Testis (tissue), 2 donors: ENCODE results near the gene NID1.

Source experiments
- POLR2A ChIP-seq: fragments of 450-650 bp; IDR thresholded peaks from one replicate; pipeline ENCODE4 v1.6.1; 2017; ENCODE audit warnings: antibody characterized with exemption, mild to moderate bottlenecking, moderate library complexity
- TF ChIP-seq, protein P1 (sequence below), 3 experiments: fragments of 450-650 bp in 2 of 3; fragments of 200-600 bp in 1 of 3; sonication (generic) in 1 of 3; IDR thresholded peaks; one replicate each; pipeline ENCODE4 v1.5.1; 2016 to 2019; ENCODE audit warnings: antibody characterized with exemption in 3 of 3, mild to moderate bottlenecking in 2 of 3, moderate library complexity in 1 of 3

DNA sequence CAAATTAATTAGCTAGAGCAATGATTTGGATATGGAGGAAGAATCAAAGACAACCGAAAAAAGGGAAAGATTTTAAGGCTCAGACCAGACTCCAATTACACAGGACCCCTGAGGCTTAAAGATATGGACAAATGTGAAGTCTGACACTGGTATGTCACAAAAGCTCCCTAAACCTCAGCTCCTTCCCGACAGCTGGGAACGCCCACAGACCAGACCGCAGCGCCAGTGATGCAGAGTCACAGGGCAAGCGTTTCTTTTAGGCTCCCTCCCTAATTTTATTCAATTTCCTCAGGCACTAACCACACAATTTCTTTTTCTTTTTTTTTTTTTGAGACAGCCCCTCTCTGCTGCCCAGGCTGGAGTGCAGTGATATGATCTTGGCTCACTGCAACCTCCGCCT is 40.2 kb downstream of the NID1 start:
- no peak for TF ChIP-seq POLR2A
- TF ChIP-seq, protein P1, sequence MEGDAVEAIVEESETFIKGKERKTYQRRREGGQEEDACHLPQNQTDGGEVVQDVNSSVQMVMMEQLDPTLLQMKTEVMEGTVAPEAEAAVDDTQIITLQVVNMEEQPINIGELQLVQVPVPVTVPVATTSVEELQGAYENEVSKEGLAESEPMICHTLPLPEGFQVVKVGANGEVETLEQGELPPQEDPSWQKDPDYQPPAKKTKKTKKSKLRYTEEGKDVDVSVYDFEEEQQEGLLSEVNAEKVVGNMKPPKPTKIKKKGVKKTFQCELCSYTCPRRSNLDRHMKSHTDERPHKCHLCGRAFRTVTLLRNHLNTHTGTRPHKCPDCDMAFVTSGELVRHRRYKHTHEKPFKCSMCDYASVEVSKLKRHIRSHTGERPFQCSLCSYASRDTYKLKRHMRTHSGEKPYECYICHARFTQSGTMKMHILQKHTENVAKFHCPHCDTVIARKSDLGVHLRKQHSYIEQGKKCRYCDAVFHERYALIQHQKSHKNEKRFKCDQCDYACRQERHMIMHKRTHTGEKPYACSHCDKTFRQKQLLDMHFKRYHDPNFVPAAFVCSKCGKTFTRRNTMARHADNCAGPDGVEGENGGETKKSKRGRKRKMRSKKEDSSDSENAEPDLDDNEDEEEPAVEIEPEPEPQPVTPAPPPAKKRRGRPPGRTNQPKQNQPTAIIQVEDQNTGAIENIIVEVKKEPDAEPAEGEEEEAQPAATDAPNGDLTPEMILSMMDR (IDR thresholded peaks at IDR 0.05) = no peak
